Left colon (tissue), 2 donors: ENCODE data around the gene KLHL15. TPM values are rescaled to one million over a fixed set of nuclear protein-coding genes. Genes with fewer than 3 reads are reported as not detected.

Experiments
- ATAC-seq: fragments of 200-7000 bp; cut with Tn5 transposase; one replicate; pipeline ENCODE4 v1.9.1; 2020; ENCODE audit warnings: mild to moderate bottlenecking, moderate library complexity
- DNase-seq, 2 donors: peaks; one replicate each; pipeline ENCODE4 v3.0.0-alpha.2; 2020
- intact Hi-C, 2 donors: fragments of 100-400 bp; cut with DNase I in 1 of 2; cut with micrococcal nuclease in 1 of 2; formaldehyde crosslinking; loops; one replicate each; pipeline versions ENCODE4 v1.11.2 to v1.14.0; 2022; cut with DNase I, micrococcal nuclease
- total RNA-seq, 2 donors: library from RNA; stranded (reverse); fragmentation: NEBNext Ultra II Directional; extraction: Animal tissue kit (Norgen Biotek cat#: 25700); gene quantifications; one replicate each; pipeline ENCODE4 v1.2.1, GENCODE V29; 2021
- donor health status: DM: no; HTN: no; CAD: no.
- donor health status: DM: yes; HTN: yes; CAD: no.

Gene KLHL15
- total RNA-seq, 2 donors from 2014 or later: 2.9 to 3.7 TPM

- intact Hi-C loops: no loop called here
- DNase-seq (no peak), ATAC-seq (no peak)
Measured at GRCh38 chrX:23964191-23964590, 62.8 kb downstream of the KLHL15 start.

- intact Hi-C loops: no loop called here
- DNase-seq (no peak), ATAC-seq (no peak)
Measured at GRCh38 chrX:23959781-23960180, 67.2 kb downstream of the KLHL15 start.

GRCh38 chrX:23954396-23954795 is 72.6 kb downstream of the KLHL15 start:
- intact Hi-C loops: no loop called here
- DNase-seq (no peak), ATAC-seq (peak; percentile 68)

GRCh38 chrX:23953908-23954269 is 73.1 kb downstream of the KLHL15 start:
- ATAC-seq: no peak
- intact Hi-C loops: no loop called here
- no peak for DNase-seq

- peak; percentile 47 for ATAC-seq
- no peak for DNase-seq
- intact Hi-C loops: no loop called here
Measured at GRCh38 chrX:23952984-23953907, 73.7 kb downstream of the KLHL15 start.

GRCh38 chrX:23952391-23952790 is 74.6 kb downstream of the KLHL15 start:
- DNase-seq (no peak), ATAC-seq (no peak)
- intact Hi-C loops: no loop called here

GRCh38 chrX:23945206-23945605 is 81.8 kb downstream of the KLHL15 start:
- intact Hi-C loops: no loop called here
- DNase-seq: no peak
- no peak for ATAC-seq

GRCh38 chrX:23944234-23944633 is 82.8 kb downstream of the KLHL15 start:
- intact Hi-C loops: no loop called here
- no peak for DNase-seq
- ATAC-seq: no peak

GRCh38 chrX:23939203-23939602 is 87.8 kb downstream of the KLHL15 start:
- intact Hi-C loops: no loop called here
- no peak for ATAC-seq
- no peak for DNase-seq

- intact Hi-C loops: no loop called here
- DNase-seq: no peak
- ATAC-seq: no peak
Measured at GRCh38 chrX:23938690-23939089, 88.3 kb downstream of the KLHL15 start.

GRCh38 chrX:23937100-23937499 is 89.9 kb downstream of the KLHL15 start:
- intact Hi-C loops: no loop called here
- DNase-seq (no peak), ATAC-seq (no peak)

GRCh38 chrX:23936180-23936579 is 90.8 kb downstream of the KLHL15 start:
- DNase-seq (no peak), ATAC-seq (no peak)
- intact Hi-C loops: no loop called here

GRCh38 chrX:23935106-23935505 is 91.9 kb downstream of the KLHL15 start:
- ATAC-seq: no peak
- intact Hi-C loops: no loop called here
- DNase-seq: no peak

Other genes starting within 250 kb of the KLHL15 start
- gene SAT1, start 244.0 kb downstream of the KLHL15 start, total RNA-seq: 100 to 1,000 TPM; 499 to 508 TPM
- gene APOO, start 119.2 kb downstream of the KLHL15 start, total RNA-seq: 10 to 100 TPM; 31.4 to 31.7 TPM
- gene CXorf58, start 119.2 kb downstream of the KLHL15 start, total RNA-seq: not detected
- gene EIF2S3, start 27.8 kb upstream of the KLHL15 start, total RNA-seq: 100 to 1,000 TPM; 136 to 137 TPM
- 10 to 100 TPM; 41.8 to 52.3 TPM for gene ZFX, start 122.5 kb upstream of the KLHL15 start, total RNA-seq